ENCODE measurements around the gene LRRC41. TPM values are rescaled to one million over a fixed set of nuclear protein-coding genes. Genes with fewer than 3 reads are reported as not detected.
"Not testable (repeated sequence)": the region's sequence is repeated elsewhere in the genome, so short reads cannot be mapped to it uniquely, and the experiment has no call there.

LRRC41 gene, protein sequence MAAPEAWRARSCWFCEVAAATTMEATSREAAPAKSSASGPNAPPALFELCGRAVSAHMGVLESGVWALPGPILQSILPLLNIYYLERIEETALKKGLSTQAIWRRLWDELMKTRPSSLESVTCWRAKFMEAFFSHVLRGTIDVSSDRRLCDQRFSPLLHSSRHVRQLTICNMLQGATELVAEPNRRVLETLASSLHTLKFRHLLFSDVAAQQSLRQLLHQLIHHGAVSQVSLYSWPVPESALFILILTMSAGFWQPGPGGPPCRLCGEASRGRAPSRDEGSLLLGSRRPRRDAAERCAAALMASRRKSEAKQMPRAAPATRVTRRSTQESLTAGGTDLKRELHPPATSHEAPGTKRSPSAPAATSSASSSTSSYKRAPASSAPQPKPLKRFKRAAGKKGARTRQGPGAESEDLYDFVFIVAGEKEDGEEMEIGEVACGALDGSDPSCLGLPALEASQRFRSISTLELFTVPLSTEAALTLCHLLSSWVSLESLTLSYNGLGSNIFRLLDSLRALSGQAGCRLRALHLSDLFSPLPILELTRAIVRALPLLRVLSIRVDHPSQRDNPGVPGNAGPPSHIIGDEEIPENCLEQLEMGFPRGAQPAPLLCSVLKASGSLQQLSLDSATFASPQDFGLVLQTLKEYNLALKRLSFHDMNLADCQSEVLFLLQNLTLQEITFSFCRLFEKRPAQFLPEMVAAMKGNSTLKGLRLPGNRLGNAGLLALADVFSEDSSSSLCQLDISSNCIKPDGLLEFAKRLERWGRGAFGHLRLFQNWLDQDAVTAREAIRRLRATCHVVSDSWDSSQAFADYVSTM
- 63.1 and 64.6 TPM in 2 replicates for total RNA-seq

DNA sequence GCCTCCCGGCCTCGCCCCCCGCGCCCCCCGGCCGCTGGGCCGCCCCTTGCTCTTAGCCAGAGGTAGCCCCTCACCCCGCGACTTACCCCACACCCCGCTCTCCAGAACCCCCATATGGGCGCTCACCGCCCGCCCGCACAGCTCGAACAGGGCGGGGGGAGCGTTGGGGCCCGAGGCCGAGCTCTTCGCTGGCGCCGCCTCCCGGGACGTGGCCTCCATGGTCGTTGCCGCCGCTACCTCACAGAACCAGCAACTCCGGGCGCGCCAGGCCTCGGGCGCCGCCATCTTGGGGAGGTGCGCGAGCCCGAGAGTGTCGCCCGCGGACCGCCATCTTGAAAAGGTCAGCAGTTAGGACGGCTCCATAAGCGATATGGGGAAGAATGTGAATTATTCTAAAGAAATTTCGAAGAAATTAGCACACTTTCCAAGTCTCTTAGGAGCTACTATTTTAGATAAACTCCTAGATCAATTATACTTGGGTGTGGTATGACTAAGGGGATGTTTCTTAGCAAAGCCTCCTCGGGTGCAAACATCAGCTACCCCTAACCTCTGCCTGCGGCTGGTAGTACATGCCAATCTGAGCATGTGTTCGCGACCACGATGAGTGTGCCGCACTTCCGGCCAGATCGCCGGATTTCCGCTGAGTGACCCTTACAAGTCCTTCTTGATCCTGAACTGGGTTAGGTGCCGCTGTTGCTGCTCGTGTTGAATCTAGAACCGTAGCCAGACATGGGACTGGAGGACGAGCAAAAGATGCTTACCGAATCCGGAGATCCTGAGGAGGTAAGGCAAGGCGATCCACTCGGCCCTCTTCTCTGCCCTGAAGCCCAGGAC, at the start of gene LRRC41, which contains the start of gene UQCRH:
TSS of gene LRRC41 (minus strand) at position 579 of the 834 bp plus-strand sequence. CDS start at position 285, 294 bp downstream.
TSS of gene UQCRH (plus strand) at position 661 of the 834 bp plus-strand sequence. CDS start at position 730, 69 bp downstream.
- Mint-ChIP-seq H3K4me1 (peaks cover 39% of the 10 kb centered on the region), H3K9me3 (no peaks in the 10 kb centered on the region), H3K27ac (peak within 1 kb of the TSS; percentile 98), H3K27me3 (no peaks in the 10 kb centered on the region), H3K4me3 (peak within 1 kb of the TSS; percentile 99), H3K36me3 (ENCODE audit: low read depth) (peaks cover 33% of the 10 kb centered on the region)
- peak; percentile 98 for DNase-seq
- intact Hi-C loops (cut with micrococcal nuclease) = loop anchor here (1.0 to 2.0 kb wide), 4 partner anchors 37 to 616 kb away; partner anchors contain the start of genes GPBP1L1, NSUN4 and RAD54L

DNA sequence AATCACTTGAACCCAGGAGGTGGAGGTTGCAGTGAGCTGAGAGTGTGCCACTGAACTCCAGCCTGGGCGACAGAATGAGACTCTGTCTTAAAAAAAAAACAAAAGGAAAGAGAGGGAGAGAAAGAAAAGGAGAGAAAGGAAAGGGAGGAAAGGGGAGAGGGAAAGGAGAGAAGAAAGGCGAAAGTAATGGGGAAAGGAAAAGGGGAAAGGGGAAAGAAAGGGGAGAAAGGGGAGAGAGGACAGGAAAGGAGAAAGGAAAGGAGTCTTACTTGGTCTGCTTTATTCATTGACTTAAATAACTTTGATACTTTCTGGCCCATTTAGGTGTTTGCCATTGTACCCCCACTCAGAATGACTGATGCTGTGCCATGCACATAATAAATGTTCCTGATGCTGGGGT, 48.9 kb upstream of the LRRC41 start:
- Mint-ChIP-seq H3K4me1 (peaks cover 6% of the 10 kb centered on the region), H3K27me3 (no peaks in the 10 kb centered on the region), H3K9me3 (no peaks in the 10 kb centered on the region), H3K36me3 (ENCODE audit: low read depth) (peaks cover 61% of the 10 kb centered on the region), H3K27ac (no peak overlapping the region), H3K4me3 (no peak overlapping the region)
- no peak for DNase-seq
- intact Hi-C loops (cut with micrococcal nuclease) = no loop called here

DNA sequence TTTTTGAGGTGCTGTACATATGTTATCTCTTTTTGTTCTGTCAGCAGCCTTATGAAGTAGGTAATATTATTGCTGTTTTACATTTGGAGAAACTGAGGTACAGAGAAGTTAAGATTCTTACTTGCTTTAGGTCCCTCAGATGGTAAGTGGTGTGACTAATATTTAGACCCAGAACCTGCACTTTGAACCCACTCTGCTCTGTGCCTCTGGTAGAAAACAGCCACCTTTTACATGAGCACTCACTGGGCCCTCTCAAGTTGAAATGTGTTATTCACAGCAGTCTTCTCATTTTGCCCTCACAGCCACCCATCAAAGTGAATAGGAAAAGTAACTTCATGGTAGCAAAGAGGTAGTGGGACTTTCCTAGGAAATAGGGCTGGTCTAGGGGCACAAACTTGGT, 41.9 kb upstream of the LRRC41 start:
- intact Hi-C loops (cut with micrococcal nuclease) = no loop called here
- Mint-ChIP-seq H3K9me3 (no peaks in the 10 kb centered on the region), H3K4me1 (peaks cover 35% of the 10 kb centered on the region), H3K36me3 (ENCODE audit: low read depth) (peaks cover 67% of the 10 kb centered on the region), H3K27ac (no peak overlapping the region), H3K27me3 (no peaks in the 10 kb centered on the region), H3K4me3 (no peak overlapping the region)
- DNase-seq = no peak

DNA sequence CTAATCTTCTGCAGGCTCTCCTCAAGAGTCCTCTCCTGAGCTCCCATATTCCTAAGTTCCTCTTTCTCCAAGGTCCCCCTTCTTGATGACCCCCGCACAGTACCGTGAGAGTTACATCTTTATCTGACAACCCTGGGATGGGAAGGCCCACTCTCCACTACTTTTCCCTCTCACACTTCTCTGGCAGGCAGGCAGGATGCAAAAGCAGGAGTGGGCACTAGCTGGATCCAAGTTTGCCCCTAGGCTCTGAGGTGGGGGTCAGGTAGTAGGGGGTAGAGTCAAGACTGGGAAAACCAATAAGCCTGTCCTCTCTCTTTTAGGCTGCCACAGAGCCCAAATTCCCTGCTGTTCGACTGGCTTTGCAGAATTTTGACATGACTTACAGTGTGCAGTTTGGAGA, 41.1 kb upstream of the LRRC41 start:
- no peaks in the 10 kb centered on the region for H3K9me3 Mint-ChIP-seq
- H3K36me3 Mint-ChIP-seq (ENCODE audit: low read depth) = peaks cover 59% of the 10 kb centered on the region
- H3K27me3 Mint-ChIP-seq = no peaks in the 10 kb centered on the region
- no peak overlapping the region for H3K4me3 Mint-ChIP-seq
- intact Hi-C loops (cut with micrococcal nuclease) = loop anchor here (5.0 kb wide), 1 partner anchor 57 kb away; no protein-coding TSS in a partner anchor
- H3K4me1 Mint-ChIP-seq = peaks cover 38% of the 10 kb centered on the region
- DNase-seq = no peak
- H3K27ac Mint-ChIP-seq = peak overlapping the region; percentile 51

DNA sequence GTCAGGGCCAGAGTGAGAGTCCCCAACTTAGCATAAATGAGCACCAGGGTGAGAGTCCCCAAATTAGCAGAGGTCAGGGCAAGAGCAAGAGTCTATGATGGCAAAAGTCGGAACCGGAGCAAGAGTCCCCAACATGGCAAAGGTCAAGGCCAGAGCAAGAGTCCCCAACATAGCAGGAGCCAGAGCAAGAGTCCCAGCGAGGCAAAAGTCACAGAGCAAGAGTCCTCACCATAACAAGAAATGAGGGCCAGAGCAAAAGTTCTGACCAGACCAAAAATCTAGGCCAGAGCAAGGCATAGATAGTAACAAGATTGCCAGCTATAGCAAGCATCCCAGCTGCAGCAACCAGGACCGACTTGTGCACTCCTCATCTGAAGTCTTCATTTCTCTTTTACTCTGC, 40.3 kb upstream of the LRRC41 start:
- Mint-ChIP-seq H3K36me3 (ENCODE audit: low read depth) (peaks cover 56% of the 10 kb centered on the region), H3K27me3 (no peaks in the 10 kb centered on the region), H3K27ac (peak overlapping the region; percentile 13), H3K4me1 (peaks cover 40% of the 10 kb centered on the region), H3K9me3 (no peaks in the 10 kb centered on the region), H3K4me3 (no peak overlapping the region)
- DNase-seq = no peak
- intact Hi-C loops (cut with micrococcal nuclease) = loop anchor here (5.0 kb wide), 1 partner anchor 56 kb away; no protein-coding TSS in a partner anchor

DNA sequence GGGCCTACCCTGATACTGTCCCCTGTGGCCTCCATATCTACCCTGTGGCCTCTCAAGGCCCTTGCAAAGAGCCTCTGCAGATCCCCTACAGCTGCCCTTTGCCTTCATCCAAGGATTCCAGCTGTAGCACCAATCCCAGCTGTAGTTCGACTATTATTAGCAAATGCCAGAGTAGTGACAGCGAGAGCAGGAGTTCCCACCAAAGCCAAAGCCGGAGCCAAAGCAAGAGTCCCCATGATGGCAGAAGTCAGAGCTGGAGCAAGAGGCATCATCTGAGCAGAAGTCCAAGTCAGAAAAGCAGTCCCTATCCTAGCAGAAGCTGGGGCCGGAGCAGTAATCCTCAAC, 39.9 kb upstream of the LRRC41 start:
- no peak for DNase-seq
- peaks cover 40% of the 10 kb centered on the region for H3K4me1 Mint-ChIP-seq
- intact Hi-C loops (cut with micrococcal nuclease) = loop anchor here (5.0 kb wide), 1 partner anchor 56 kb away; no protein-coding TSS in a partner anchor
- peak overlapping the region; percentile 4 for H3K4me3 Mint-ChIP-seq
- H3K27me3 Mint-ChIP-seq = no peaks in the 10 kb centered on the region
- peaks cover 55% of the 10 kb centered on the region for H3K36me3 Mint-ChIP-seq (ENCODE audit: low read depth)
- H3K27ac Mint-ChIP-seq = peak overlapping the region; percentile 13
- no peaks in the 10 kb centered on the region for H3K9me3 Mint-ChIP-seq

DNA sequence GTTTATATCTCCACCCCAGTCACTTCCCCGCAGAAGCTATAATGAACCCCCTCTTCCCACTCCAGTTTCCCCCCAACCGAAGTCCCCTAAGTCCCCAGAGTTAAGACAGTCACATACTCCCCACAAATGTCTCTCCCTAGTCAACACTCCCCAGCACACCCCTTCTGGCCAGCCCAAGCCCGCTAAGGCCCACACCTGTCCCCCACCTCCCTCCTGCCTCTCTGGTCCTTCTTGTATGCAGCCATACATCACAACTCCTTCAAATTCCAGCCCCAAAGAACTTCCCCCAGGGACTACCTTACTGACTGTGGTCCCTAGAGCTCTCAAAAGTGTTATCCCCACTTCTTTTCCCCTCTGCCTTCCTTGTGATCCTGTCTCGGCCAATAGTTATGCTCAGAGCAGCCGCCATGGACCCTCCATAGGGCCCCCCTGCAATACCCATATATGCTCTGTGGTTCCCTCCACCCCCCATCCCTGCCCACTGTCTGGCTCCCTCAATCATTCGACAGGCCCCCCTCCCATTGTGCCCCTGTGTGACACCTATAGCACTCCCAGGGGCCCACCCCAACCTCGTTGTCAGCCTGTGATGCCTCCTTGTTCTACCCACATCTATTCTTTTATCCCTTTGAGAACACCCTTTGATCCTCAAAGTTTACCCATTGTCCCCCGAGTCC, 39.4 kb upstream of the LRRC41 start:
- DNase-seq = no peak
- intact Hi-C loops (cut with micrococcal nuclease) = loop anchor here (5.0 kb wide), 1 partner anchor 56 kb away; no protein-coding TSS in a partner anchor
- H3K4me3 Mint-ChIP-seq = peak overlapping the region; percentile 99
- H3K36me3 Mint-ChIP-seq (ENCODE audit: low read depth) = peaks cover 50% of the 10 kb centered on the region
- H3K27ac Mint-ChIP-seq = peak overlapping the region; percentile 100
- H3K9me3 Mint-ChIP-seq = no peaks in the 10 kb centered on the region
- peaks cover 38% of the 10 kb centered on the region for H3K4me1 Mint-ChIP-seq
- no peaks in the 10 kb centered on the region for H3K27me3 Mint-ChIP-seq

DNA sequence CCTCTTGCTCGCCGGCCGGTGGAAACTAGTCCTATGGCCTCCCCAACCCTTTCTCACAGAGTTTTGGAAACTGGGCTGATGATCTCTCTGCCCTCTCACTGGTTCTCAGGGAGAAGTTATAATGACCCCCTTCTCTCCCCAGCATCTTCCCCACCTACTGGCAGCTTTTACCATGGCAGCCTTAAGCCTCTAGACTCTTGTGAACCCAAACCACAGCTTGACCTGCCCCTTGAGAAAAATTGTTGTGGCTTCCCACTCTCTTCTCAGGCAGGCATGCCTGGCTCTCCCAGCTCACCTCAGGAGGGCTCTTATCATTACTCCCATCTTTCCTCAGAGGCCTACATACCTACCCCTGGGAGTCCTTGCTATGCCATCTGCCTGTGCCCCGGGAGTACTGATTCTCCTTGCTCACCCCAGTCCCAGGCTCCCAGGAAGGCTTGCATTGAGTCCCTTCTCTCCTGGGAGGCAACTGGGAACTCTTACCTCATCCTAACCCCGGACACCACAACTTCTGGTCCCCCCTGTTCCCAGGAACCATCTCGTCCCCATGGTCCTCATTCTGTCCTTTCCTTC, 38.8 kb upstream of the LRRC41 start:
- peak; percentile 67 for DNase-seq
- H3K4me1 Mint-ChIP-seq = peaks cover 35% of the 10 kb centered on the region
- H3K9me3 Mint-ChIP-seq = no peaks in the 10 kb centered on the region
- H3K4me3 Mint-ChIP-seq = peak overlapping the region; percentile 99
- intact Hi-C loops (cut with micrococcal nuclease) = loop anchor here (5.0 kb wide), 1 partner anchor 55 kb away; no protein-coding TSS in a partner anchor
- H3K27ac Mint-ChIP-seq = peak overlapping the region; percentile 100
- peaks cover 45% of the 10 kb centered on the region for H3K36me3 Mint-ChIP-seq (ENCODE audit: low read depth)
- no peaks in the 10 kb centered on the region for H3K27me3 Mint-ChIP-seq

DNA sequence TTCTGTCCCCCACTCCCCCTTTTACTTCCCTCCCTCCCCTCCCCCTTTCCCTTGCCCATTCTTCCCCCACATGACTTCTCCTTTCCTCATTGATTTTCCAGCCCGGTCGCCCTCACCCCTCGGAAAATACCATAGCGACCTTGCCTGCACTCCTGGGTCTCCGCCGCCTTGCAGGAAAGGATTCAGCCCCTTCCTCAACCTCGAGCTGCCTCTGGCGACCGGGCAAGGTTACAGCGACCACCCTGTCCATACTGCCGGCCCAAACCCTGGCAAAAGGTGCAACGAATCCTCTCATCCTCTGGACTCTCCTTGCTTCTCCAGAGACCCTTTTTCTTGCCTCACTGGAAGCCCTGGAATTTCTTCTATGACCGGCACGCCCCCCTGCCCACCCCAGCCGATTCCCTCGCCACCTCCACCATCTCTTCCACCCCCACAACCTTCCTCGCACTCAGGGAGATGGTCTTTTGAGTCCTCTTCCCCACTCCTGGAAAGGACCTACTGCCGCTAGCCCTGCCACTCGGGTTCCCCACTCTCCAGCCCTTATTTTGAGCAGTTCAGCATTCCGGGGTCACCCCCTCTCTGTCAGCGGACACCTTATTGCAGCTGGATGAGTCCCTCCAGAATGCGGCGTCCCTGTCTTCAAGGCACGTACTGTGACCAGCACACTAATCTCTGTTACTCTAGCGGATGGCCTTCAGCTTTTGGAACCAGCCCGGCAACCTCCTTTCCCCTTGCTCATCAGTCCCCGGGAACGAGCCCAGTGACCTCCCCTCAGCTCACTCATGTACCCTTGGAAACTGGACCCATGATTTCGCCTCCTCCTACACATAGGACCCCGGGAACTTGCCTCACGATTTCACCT, 38.0 kb upstream of the LRRC41 start:
- H3K4me1 Mint-ChIP-seq = peaks cover 33% of the 10 kb centered on the region
- H3K4me3 Mint-ChIP-seq = peak overlapping the region; percentile 99
- no peaks in the 10 kb centered on the region for H3K27me3 Mint-ChIP-seq
- DNase-seq = peak; percentile 63
- peaks cover 38% of the 10 kb centered on the region for H3K36me3 Mint-ChIP-seq (ENCODE audit: low read depth)
- H3K9me3 Mint-ChIP-seq = no peaks in the 10 kb centered on the region
- H3K27ac Mint-ChIP-seq = peak overlapping the region; percentile 100
- intact Hi-C loops (cut with micrococcal nuclease) = loop anchor here (5.0 kb wide), 1 partner anchor 54 kb away; no protein-coding TSS in a partner anchor

DNA sequence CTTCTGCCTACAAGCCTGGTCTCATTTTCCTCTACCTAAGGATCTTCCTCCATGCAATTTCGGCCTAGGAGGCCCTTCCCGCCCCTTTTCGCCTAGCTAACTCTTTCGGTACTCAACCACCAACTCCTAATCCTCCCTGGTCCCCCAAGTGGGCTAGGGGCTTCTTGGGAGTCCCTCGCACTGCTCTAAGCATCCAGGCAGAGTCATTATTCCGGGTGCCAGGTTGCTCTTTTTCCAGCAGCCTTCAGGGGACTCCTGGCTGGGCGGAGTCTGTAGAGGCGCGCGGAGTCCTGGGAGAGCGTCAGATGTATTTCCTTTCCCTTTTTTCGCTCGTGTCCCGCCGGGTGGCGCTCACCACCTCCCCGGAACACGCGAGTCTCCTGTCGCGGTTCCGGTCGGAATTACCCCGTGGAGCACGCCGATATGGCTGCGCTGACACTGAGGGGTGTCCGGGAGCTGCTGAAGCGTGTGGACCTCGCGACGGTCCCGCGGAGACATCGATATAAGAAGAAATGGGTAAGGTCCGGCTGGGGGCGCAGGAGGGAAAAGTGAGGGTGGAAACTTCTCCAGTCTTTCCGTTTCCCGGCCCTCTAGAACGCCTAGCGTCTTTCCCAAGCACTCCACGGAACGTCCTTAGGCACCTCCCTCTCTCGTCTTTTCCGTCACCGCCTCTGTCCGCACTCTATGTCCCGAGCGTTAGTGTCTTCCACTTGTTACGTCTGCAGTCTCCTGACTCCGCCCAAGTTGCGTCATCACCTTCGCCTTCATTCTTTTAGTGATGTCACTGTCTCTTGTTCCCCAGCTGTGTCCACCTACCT, 37.2 kb upstream of the LRRC41 start, which contains the start of gene NSUN4:
TSS of gene NSUN4 (plus strand) at position 404 of the 818 bp plus-strand sequence. CDS start at position 424, 20 bp downstream.
- Mint-ChIP-seq H3K9me3 (no peaks in the 10 kb centered on the region), H3K36me3 (ENCODE audit: low read depth) (peaks cover 35% of the 10 kb centered on the region), H3K4me1 (peaks cover 33% of the 10 kb centered on the region), H3K27me3 (no peaks in the 10 kb centered on the region), H3K27ac (peak within 1 kb of the TSS; percentile 100), H3K4me3 (peak within 1 kb of the TSS; percentile 99)
- intact Hi-C loops (cut with micrococcal nuclease) = loop anchor here (1.0 to 5.0 kb wide), 4 partner anchors 8 to 93 kb away; partner anchors contain the start of genes LRRC41, RAD54L and UQCRH
- DNase-seq = peak; percentile 96

DNA sequence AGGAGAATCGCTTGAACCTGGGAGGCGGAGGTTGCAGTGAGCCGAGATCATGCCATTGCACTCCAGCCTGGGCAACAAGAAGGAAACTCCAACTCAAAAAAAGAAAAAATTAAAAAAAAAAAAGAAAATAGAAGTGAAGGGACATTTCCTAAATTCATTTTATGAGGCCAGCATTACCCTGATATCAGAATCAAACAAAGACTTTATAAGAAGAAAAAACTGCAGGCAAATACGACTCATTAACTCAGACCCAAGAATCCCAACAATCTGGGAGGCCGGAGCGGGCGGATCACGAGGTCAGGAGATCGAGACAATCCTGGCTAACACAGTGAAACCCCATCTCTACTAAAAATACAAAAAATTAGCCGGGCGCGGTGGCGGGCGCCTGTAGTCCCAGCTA, 34.0 kb upstream of the LRRC41 start:
- H3K27ac Mint-ChIP-seq; H3K9me3 Mint-ChIP-seq; H3K4me3 Mint-ChIP-seq; intact Hi-C loops (cut with micrococcal nuclease); DNase-seq; H3K27me3 Mint-ChIP-seq: not testable (repeated sequence)
- peaks cover 12% of the 10 kb centered on the region for H3K36me3 Mint-ChIP-seq (ENCODE audit: low read depth)
- H3K4me1 Mint-ChIP-seq = peaks cover 20% of the 10 kb centered on the region
